Measurements from ENCODE around the gene SFI1. TPM values are rescaled to one million over a fixed set of nuclear protein-coding genes. Genes with fewer than 3 reads are reported as not detected.

Gene SFI1
- 6.0 TPM for polyA plus RNA-seq (2013, experiment 1 of 2)
- polyA plus RNA-seq (2013, experiment 2 of 2): 5.9 TPM

GRCh38 chr22:31496007-31496734, at the start of gene SFI1:
TSS of gene SFI1 (plus strand) at chr22:31496536. CDS start at chr22:31508285, 11,749 bp downstream.
- H2BK120ac ChIP-seq (ENCODE audit: low read depth, low read length): no peak within 1 kb of the TSS
- peak; percentile 89 for DNase-seq
- no peaks in the 10 kb centered on the region for H3K9me3 ChIP-seq (ENCODE audit: control insufficient read depth, low read length)
- H2AFZ ChIP-seq (ENCODE audit: low read depth, low read length): peak within 1 kb of the TSS; percentile 10
- H3K14ac ChIP-seq (ENCODE audit: low read length in 2 of 2): peak within 1 kb of the TSS in 1 of 2 experiments; percentile 66
- H2BK12ac ChIP-seq (ENCODE audit: low read length in 2 of 2): peak within 1 kb of the TSS in 1 of 2 experiments; percentile 29
- peak within 1 kb of the TSS; percentile 58 to 67 for H3K18ac ChIP-seq (ENCODE audit: low read depth in 1 of 2, low read length in 2 of 2)
- H3K27me3 ChIP-seq (ENCODE audit: control insufficient read depth in 1 of 2, insufficient read depth in 1 of 2, low read length in 2 of 2): no peaks in the 10 kb centered on the region
- H2BK5ac ChIP-seq (ENCODE audit: low read depth, low read length, poor library complexity, severe bottlenecking): no peak within 1 kb of the TSS
- H2AK5ac ChIP-seq (ENCODE audit: low read length, severe bottlenecking): no peak within 1 kb of the TSS
- H3K4me2 ChIP-seq (ENCODE audit: low read length, poor library complexity, severe bottlenecking): peak within 1 kb of the TSS; percentile 81
- H3K23ac ChIP-seq (ENCODE audit: low read length in 2 of 2): peak within 1 kb of the TSS in 1 of 2 experiments; percentile 20
- peaks cover 7% of the 10 kb centered on the region for H3K4me1 ChIP-seq (ENCODE audit: control insufficient read depth, insufficient read depth, low read depth, low read length)
- H3K79me1 ChIP-seq (replicated peaks; ENCODE audit: low read length, poor library complexity, severe bottlenecking): peaks cover 24% of the 10 kb centered on the region
- H3K9ac ChIP-seq (ENCODE audit: low read length): peak within 1 kb of the TSS; percentile 90
- H3K4ac ChIP-seq (ENCODE audit: low read depth in 1 of 2, low read length in 2 of 2): peak within 1 kb of the TSS in 1 of 2 experiments; percentile 46
- peak within 1 kb of the TSS; percentile 45 for H4K8ac ChIP-seq (ENCODE audit: low read length)
- H3K36me3 ChIP-seq (ENCODE audit: control insufficient read depth in 1 of 2, insufficient read depth in 2 of 2, low read depth in 1 of 2, low read length in 2 of 2): no peaks in the 10 kb centered on the region
- H4K91ac ChIP-seq (ENCODE audit: low read length): peak within 1 kb of the TSS; percentile 47
- under 1% methylated on average over 69 of the region's 70 CpGs for WGBS
- H3K27ac ChIP-seq (ENCODE audit: low read length, poor library complexity, severe bottlenecking): peak within 1 kb of the TSS; percentile 69
- H2BK15ac ChIP-seq (ENCODE audit: low read depth, poor library complexity, severe bottlenecking): no peak within 1 kb of the TSS
- H3K4me3 ChIP-seq (ENCODE audit: insufficient read depth in 1 of 2, low read depth in 1 of 2, low read length in 2 of 2): peak within 1 kb of the TSS; percentile 86 to 95

- H3K36me3 ChIP-seq (ENCODE audit: control insufficient read depth in 1 of 2, insufficient read depth in 2 of 2, low read depth in 1 of 2, low read length in 2 of 2): peaks cover 48 to 84% of the 10 kb centered on the region in 2 experiments
- 100% methylated on average over 1 of the region's 2 CpGs for WGBS
- H3K4me1 ChIP-seq (ENCODE audit: control insufficient read depth, insufficient read depth, low read depth, low read length): peaks cover 3% of the 10 kb centered on the region
- H2BK12ac ChIP-seq (ENCODE audit: low read length in 2 of 2): no peak overlapping the region
- no peak overlapping the region for H3K18ac ChIP-seq (ENCODE audit: low read depth in 1 of 2, low read length in 2 of 2)
- no peak overlapping the region for H2BK120ac ChIP-seq (ENCODE audit: low read depth, low read length)
- no peak overlapping the region for H4K91ac ChIP-seq (ENCODE audit: low read length)
- no peak overlapping the region for H2BK5ac ChIP-seq (ENCODE audit: low read depth, low read length, poor library complexity, severe bottlenecking)
- H3K27ac ChIP-seq (ENCODE audit: low read length, poor library complexity, severe bottlenecking): no peak overlapping the region
- no peak overlapping the region for H3K23ac ChIP-seq (ENCODE audit: low read length in 2 of 2)
- H3K79me1 ChIP-seq (replicated peaks; ENCODE audit: low read length, poor library complexity, severe bottlenecking): peaks cover 36% of the 10 kb centered on the region
- no peak overlapping the region for H4K8ac ChIP-seq (ENCODE audit: low read length)
- H3K27me3 ChIP-seq (ENCODE audit: control insufficient read depth in 1 of 2, insufficient read depth in 1 of 2, low read length in 2 of 2): no peaks in the 10 kb centered on the region
- no peak overlapping the region for H3K4me3 ChIP-seq (ENCODE audit: insufficient read depth in 1 of 2, low read depth in 1 of 2, low read length in 2 of 2)
- no peak overlapping the region for H2AFZ ChIP-seq (ENCODE audit: low read depth, low read length)
- H3K4me2 ChIP-seq (ENCODE audit: low read length, poor library complexity, severe bottlenecking): no peak overlapping the region
- H2BK15ac ChIP-seq (ENCODE audit: low read depth, poor library complexity, severe bottlenecking): no peak overlapping the region
- H3K9ac ChIP-seq (ENCODE audit: low read length): no peak overlapping the region
- no peaks in the 10 kb centered on the region for H3K9me3 ChIP-seq (ENCODE audit: control insufficient read depth, low read length)
- H3K14ac ChIP-seq (ENCODE audit: low read length in 2 of 2): no peak overlapping the region
- no peak overlapping the region for H3K4ac ChIP-seq (ENCODE audit: low read depth in 1 of 2, low read length in 2 of 2)
- H2AK5ac ChIP-seq (ENCODE audit: low read length, severe bottlenecking): no peak overlapping the region
- no peak for DNase-seq
These were observed 49.6 kb upstream of the SFI1 start for GRCh38 chr22:31446767-31447166.

GRCh38 chr22:31447337-31447736, 49.0 kb upstream of the SFI1 start:
- no peak overlapping the region for H3K4me2 ChIP-seq (ENCODE audit: low read length, poor library complexity, severe bottlenecking)
- H3K27ac ChIP-seq (ENCODE audit: low read length, poor library complexity, severe bottlenecking): no peak overlapping the region
- DNase-seq: no peak
- 100% methylated on average over 3 of the region's 3 CpGs for whole genome bisulfite sequencing
- no peaks in the 10 kb centered on the region for H3K27me3 ChIP-seq (ENCODE audit: control insufficient read depth in 1 of 2, insufficient read depth in 1 of 2, low read length in 2 of 2)
- no peak overlapping the region for H3K23ac ChIP-seq (ENCODE audit: low read length in 2 of 2)
- no peak overlapping the region for H2BK15ac ChIP-seq (ENCODE audit: low read depth, poor library complexity, severe bottlenecking)
- peaks cover 3% of the 10 kb centered on the region for H3K4me1 ChIP-seq (ENCODE audit: control insufficient read depth, insufficient read depth, low read depth, low read length)
- no peak overlapping the region for H2BK5ac ChIP-seq (ENCODE audit: low read depth, low read length, poor library complexity, severe bottlenecking)
- no peak overlapping the region for H3K4ac ChIP-seq (ENCODE audit: low read depth in 1 of 2, low read length in 2 of 2)
- no peak overlapping the region for H2BK12ac ChIP-seq (ENCODE audit: low read length in 2 of 2)
- H3K18ac ChIP-seq (ENCODE audit: low read depth in 1 of 2, low read length in 2 of 2): no peak overlapping the region
- H2AFZ ChIP-seq (ENCODE audit: low read depth, low read length): no peak overlapping the region
- H3K14ac ChIP-seq (ENCODE audit: low read length in 2 of 2): no peak overlapping the region
- H3K79me1 ChIP-seq (replicated peaks; ENCODE audit: low read length, poor library complexity, severe bottlenecking): peaks cover 32% of the 10 kb centered on the region
- H2AK5ac ChIP-seq (ENCODE audit: low read length, severe bottlenecking): no peak overlapping the region
- peaks cover 47 to 83% of the 10 kb centered on the region in 2 experiments for H3K36me3 ChIP-seq (ENCODE audit: control insufficient read depth in 1 of 2, insufficient read depth in 2 of 2, low read depth in 1 of 2, low read length in 2 of 2)
- H4K8ac ChIP-seq (ENCODE audit: low read length): no peak overlapping the region
- no peak overlapping the region for H3K4me3 ChIP-seq (ENCODE audit: insufficient read depth in 1 of 2, low read depth in 1 of 2, low read length in 2 of 2)
- no peaks in the 10 kb centered on the region for H3K9me3 ChIP-seq (ENCODE audit: control insufficient read depth, low read length)
- no peak overlapping the region for H4K91ac ChIP-seq (ENCODE audit: low read length)
- no peak overlapping the region for H3K9ac ChIP-seq (ENCODE audit: low read length)
- no peak overlapping the region for H2BK120ac ChIP-seq (ENCODE audit: low read depth, low read length)

- Histone ChIP-seq H3K4ac (ENCODE audit: low read depth in 1 of 2, low read length in 2 of 2) (no peak overlapping the region), H2AK5ac (ENCODE audit: low read length, severe bottlenecking) (no peak overlapping the region), H3K18ac (ENCODE audit: low read depth in 1 of 2, low read length in 2 of 2) (no peak overlapping the region), H4K8ac (ENCODE audit: low read length) (no peak overlapping the region), H3K4me1 (ENCODE audit: control insufficient read depth, insufficient read depth, low read depth, low read length) (peaks cover 3% of the 10 kb centered on the region), H2BK120ac (ENCODE audit: low read depth, low read length) (no peak overlapping the region), H2BK15ac (ENCODE audit: low read depth, poor library complexity, severe bottlenecking) (no peak overlapping the region), H3K36me3 (ENCODE audit: control insufficient read depth in 1 of 2, insufficient read depth in 2 of 2, low read depth in 1 of 2, low read length in 2 of 2) (peaks cover 42 to 82% of the 10 kb centered on the region in 2 experiments), H3K14ac (ENCODE audit: low read length in 2 of 2) (no peak overlapping the region), H3K9ac (ENCODE audit: low read length) (no peak overlapping the region), H3K23ac (ENCODE audit: low read length in 2 of 2) (no peak overlapping the region), H4K91ac (ENCODE audit: low read length) (no peak overlapping the region), H3K9me3 (ENCODE audit: control insufficient read depth, low read length) (no peaks in the 10 kb centered on the region), H3K4me3 (ENCODE audit: insufficient read depth in 1 of 2, low read depth in 1 of 2, low read length in 2 of 2) (no peak overlapping the region), H3K27ac (ENCODE audit: low read length, poor library complexity, severe bottlenecking) (no peak overlapping the region), H3K4me2 (ENCODE audit: low read length, poor library complexity, severe bottlenecking) (no peak overlapping the region), H3K27me3 (ENCODE audit: control insufficient read depth in 1 of 2, insufficient read depth in 1 of 2, low read length in 2 of 2) (no peaks in the 10 kb centered on the region), H2AFZ (ENCODE audit: low read depth, low read length) (no peak overlapping the region), H3K79me1 (replicated peaks; ENCODE audit: low read length, poor library complexity, severe bottlenecking) (peaks cover 31% of the 10 kb centered on the region), H2BK12ac (ENCODE audit: low read length in 2 of 2) (no peak overlapping the region), H2BK5ac (ENCODE audit: low read depth, low read length, poor library complexity, severe bottlenecking) (no peak overlapping the region)
- 100% methylated on average over 2 of the region's 2 CpGs for WGBS
- DNase-seq: no peak
These were observed 48.0 kb upstream of the SFI1 start for GRCh38 chr22:31448382-31448781.
